Kidney (tissue), 14 donors: ENCODE data around the gene FGFR1OP2. TPM values are rescaled to one million over a fixed set of nuclear protein-coding genes. Genes with fewer than 3 reads are reported as not detected.

Experiments used
- DNase-seq, 5 donors: peaks; one replicate each; pipeline ENCODE4 v3.0.0-alpha.2; 2013 to 2020
- FAIRE-seq: peaks from 2 replicates; lab custom pipeline; 2012; peaks lifted over from hg19 to GRCh38; lab: Jason Lieb, UNC
- H3K27ac ChIP-seq, 2 donors: one replicate each; pipeline ENCODE4 v1.7.0; 2013; ENCODE audit warnings: low read depth in 2 of 2, low read length in 2 of 2, inconsistent platforms in 1 of 2
- H3K27me3 ChIP-seq: one replicate; pipeline ENCODE4 v1.7.1; 2013; ENCODE audit warnings: low read length, inconsistent platforms; ENCODE audit not compliant: control insufficient read depth, insufficient read depth
- H3K36me3 ChIP-seq, 3 donors: one replicate each; pipeline versions ENCODE4 v1.7.0 to v1.7.1; 2013; ENCODE audit warnings: low read length in 3 of 3, control low read depth in 1 of 3, inconsistent platforms in 1 of 3; ENCODE audit not compliant: insufficient read depth in 3 of 3, control insufficient read depth in 2 of 3
- H3K4me1 ChIP-seq, 3 donors: one replicate each; pipeline versions ENCODE4 v1.7.0 to v1.7.1; 2013; ENCODE audit warnings: low read length in 3 of 3, inconsistent platforms in 1 of 3, low read depth in 1 of 3; ENCODE audit not compliant: control insufficient read depth in 2 of 3, insufficient read depth in 2 of 3
- H3K4me3 ChIP-seq, 3 donors: one replicate each; pipeline versions ENCODE4 v1.7.0 to v1.8.1; 2013; ENCODE audit warnings: low read length in 3 of 3, control low read depth in 1 of 3, inconsistent platforms in 1 of 3
- H3K9ac ChIP-seq, 3 donors: one replicate each; pipeline versions ENCODE4 v1.7.0 to v1.7.1; 2013; ENCODE audit warnings: low read length in 3 of 3, control low read depth in 1 of 3, inconsistent platforms in 1 of 3
- H3K9me3 ChIP-seq, 3 donors: one replicate each; pipeline versions ENCODE4 v1.7.0 to v1.7.1; 2013; ENCODE audit warnings: low read length in 3 of 3, control low read depth in 1 of 3, inconsistent platforms in 1 of 3; ENCODE audit not compliant: control insufficient read depth in 2 of 3, insufficient read depth in 1 of 3
- intact Hi-C: fragments of 100-400 bp; cut with DNase I; formaldehyde crosslinking; loops from one replicate; pipeline ENCODE4 v1.11.1; 2022
- polyA plus RNA-seq: library from polyadenylated mRNA; stranded (reverse); fragments of 350-450 nt; fragmentation: Illumina TruSeq; extraction: RNeasy Lipid Tissue Mini Kit (QIAGEN cat#74804); gene quantifications from one replicate; pipeline ENCODE4 v1.2.3, GENCODE V29; 2014; ENCODE audit warnings: low read depth, low replicate concordance; ENCODE audit not compliant: insufficient read depth
- total RNA-seq: library from RNA; stranded (reverse); fragmentation: NEBNext Ultra II Directional; extraction: Animal tissue kit (Norgen Biotek cat#: 25700); gene quantifications from one replicate; pipeline ENCODE4 v1.2.1, GENCODE V29; 2021
- TF ChIP-seq, protein P1 (sequence below): IDR thresholded peaks from 3 replicates; pipeline ENCODE4 v1.5.1; 2012; ENCODE audit warnings: mild to moderate bottlenecking, moderate library complexity, borderline replicate concordance; ENCODE audit not compliant: insufficient read depth; ENCODE audit errors: extremely low read depth
- donor health status: control.
- donor health status: control.
- donor health status: control.
- donor health status: control.
- donor health status: control.
- donor health status: DM: yes; HTN: yes; CAD: no.
- donor health status: Normal renal cell carcinoma (clear cell type).

Gene FGFR1OP2
- total and polyA plus RNA-seq, 2 donors from 2014 or later: 28.6 to 47.1 TPM

GRCh38 chr12:27012982-27013255 lies 74.6 kb downstream of the FGFR1OP2 start:
- H3K4me3 ChIP-seq: peak overlapping the region; percentile 1 to 97 (median 83)
- H3K27me3 ChIP-seq: no peaks in the 10 kb centered on the region
- DNase-seq (no peak), FAIRE-seq (no peak)
- H3K9me3 ChIP-seq: no peaks in the 10 kb centered on the region
- TF ChIP-seq, protein P1, sequence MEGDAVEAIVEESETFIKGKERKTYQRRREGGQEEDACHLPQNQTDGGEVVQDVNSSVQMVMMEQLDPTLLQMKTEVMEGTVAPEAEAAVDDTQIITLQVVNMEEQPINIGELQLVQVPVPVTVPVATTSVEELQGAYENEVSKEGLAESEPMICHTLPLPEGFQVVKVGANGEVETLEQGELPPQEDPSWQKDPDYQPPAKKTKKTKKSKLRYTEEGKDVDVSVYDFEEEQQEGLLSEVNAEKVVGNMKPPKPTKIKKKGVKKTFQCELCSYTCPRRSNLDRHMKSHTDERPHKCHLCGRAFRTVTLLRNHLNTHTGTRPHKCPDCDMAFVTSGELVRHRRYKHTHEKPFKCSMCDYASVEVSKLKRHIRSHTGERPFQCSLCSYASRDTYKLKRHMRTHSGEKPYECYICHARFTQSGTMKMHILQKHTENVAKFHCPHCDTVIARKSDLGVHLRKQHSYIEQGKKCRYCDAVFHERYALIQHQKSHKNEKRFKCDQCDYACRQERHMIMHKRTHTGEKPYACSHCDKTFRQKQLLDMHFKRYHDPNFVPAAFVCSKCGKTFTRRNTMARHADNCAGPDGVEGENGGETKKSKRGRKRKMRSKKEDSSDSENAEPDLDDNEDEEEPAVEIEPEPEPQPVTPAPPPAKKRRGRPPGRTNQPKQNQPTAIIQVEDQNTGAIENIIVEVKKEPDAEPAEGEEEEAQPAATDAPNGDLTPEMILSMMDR: no peak
- intact Hi-C loops: no loop called here
- no peaks in the 10 kb centered on the region for H3K36me3 ChIP-seq
- peak overlapping the region in 1 of 3 donors; percentile 66 for H3K9ac ChIP-seq
- H3K27ac ChIP-seq: peak overlapping the region; percentile 63 to 97
- H3K4me1 ChIP-seq: peaks cover 2 to 23% (median 12%) of the 10 kb centered on the region in 3 donors

DNA sequence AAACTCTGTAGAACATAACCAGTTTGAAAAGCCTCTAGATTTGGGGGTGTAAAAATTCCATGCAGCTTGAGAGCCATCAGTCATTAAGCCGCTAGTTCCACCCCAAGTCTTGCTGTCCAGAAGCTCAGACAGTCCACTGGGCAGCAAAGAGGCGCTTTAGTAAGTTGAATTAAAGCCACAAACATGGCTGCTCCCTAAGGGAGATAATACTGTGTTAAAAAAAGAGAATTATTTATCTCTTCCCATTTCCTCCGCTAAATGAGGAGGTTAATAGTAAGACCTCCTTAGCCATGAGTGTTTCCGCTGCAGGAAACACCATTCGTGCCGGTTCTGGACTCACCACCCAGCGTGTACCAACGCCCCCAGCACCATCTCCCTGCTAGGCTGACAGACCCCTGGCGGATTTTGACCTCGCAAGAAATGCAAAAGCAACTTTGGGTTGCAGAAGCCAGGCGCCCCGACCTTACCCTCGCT lies 75.4 kb downstream of the FGFR1OP2 start:
- FAIRE-seq (no peak), DNase-seq (peak in 2 of 5 donors; percentile 55 to 66)
- Histone ChIP-seq H3K27me3 (no peaks in the 10 kb centered on the region), H3K9ac (peak overlapping the region; percentile 50 to 82 (median 66)), H3K9me3 (no peaks in the 10 kb centered on the region), H3K36me3 (no peaks in the 10 kb centered on the region), H3K27ac (peak overlapping the region; percentile 75 to 97), H3K4me3 (peak overlapping the region; percentile 83 to 97 (median 84)), H3K4me1 (peaks cover 2 to 23% (median 12%) of the 10 kb centered on the region in 3 donors)
- intact Hi-C loops: no loop called here
- TF ChIP-seq, protein P1: no peak

DNA sequence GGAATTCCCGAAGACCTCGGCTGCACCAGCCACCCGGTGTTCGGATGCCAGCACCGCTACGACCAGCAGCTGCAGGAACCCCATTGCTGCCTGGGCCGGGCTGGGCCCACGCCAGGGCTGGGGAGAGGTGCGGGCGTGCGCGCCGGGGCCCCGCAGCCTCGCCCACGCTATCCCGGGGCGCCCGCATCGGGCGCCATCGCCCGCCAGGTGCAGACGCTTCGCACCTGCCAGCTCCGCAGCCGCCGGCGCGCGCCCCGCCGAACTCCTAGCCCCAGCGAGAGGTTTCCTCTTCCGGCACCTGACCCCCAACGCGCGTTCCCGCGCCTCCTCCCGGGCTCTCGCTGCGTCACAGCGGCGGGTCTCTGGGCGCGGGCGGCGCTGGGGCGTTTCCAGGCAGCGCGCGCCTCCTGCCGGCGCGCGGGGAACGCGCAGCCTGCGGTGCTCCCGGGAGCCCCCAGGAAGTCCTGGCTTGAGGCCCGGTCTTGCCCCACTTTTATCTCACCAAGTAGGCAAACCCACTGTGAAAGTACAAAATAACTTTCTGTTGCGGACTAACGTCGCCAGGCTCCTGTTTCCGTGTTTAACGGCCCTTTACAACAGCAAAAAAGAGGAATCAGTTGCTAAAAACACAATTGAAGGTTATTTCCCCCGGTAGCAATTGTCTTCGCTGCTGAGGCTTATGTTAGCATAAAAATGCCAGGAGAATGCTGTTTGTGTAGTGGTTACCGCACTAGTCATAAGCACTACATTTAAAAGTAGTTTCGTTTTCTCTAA lies 76.0 kb downstream of the FGFR1OP2 start, which contains the start of gene TM7SF3:
TM7SF3 (minus strand) TSS at position 300 of the 774 bp plus-strand sequence; CDS start at position 84, 216 bp downstream.
- Histone ChIP-seq H3K27ac (peak within 1 kb of the TSS; percentile 84 to 97), H3K4me1 (peaks cover 2 to 23% (median 12%) of the 10 kb centered on the region in 3 donors), H3K9ac (peak within 1 kb of the TSS; percentile 50 to 86 (median 74)), H3K36me3 (no peaks in the 10 kb centered on the region), H3K27me3 (no peaks in the 10 kb centered on the region), H3K4me3 (peak within 1 kb of the TSS; percentile 83 to 97 (median 84)), H3K9me3 (no peaks in the 10 kb centered on the region)
- intact Hi-C loops: no loop called here
- no peak for FAIRE-seq
- DNase-seq: peak; percentile 93 to 97 (median 96)
- TF ChIP-seq, protein P1: peak; percentile 93
